PC-9 (cell line): ENCODE data around the gene RASIP1. TPM values are rescaled to one million over a fixed set of nuclear protein-coding genes. Genes with fewer than 3 reads are reported as not detected.

Experiments used
- BruUV-seq: library from RNA; stranded (reverse); fragments of 400-500 nt; replicated peaks from 2 replicates; lab custom pipeline; 2021; lab: Mats Ljungman, UMichigan
- CTCF ChIA-PET: fragments of 300-600 bp; sonication (Branson Sonifier 250); formaldehyde crosslinking; loops from one replicate; lab custom pipeline; 2022; ENCODE audit warnings: antibody characterized with exemption; lab: Charles Lee
- POLR2A ChIA-PET: fragments of 300-600 bp; sonication (Branson Sonifier 250); formaldehyde crosslinking; loops from one replicate; lab custom pipeline; 2022; ENCODE audit warnings: antibody characterized with exemption; ENCODE audit not compliant: unreplicated experiment; lab: Charles Lee
- DNase-seq, 2 experiments: peaks; one replicate each; pipeline versions ENCODE4 v3.0.0 to v3.0.0-alpha.2; 2015 to 2022; ENCODE audit warnings: mixed read lengths in 1 of 2
- H2AFZ ChIP-seq: fragments of 200-600 bp; sonication (generic); 2 replicates; pipeline ENCODE4 v1.8.1; 2017; ENCODE audit warnings: antibody characterized with exemption
- H3F3A ChIP-seq: fragments of 200-600 bp; sonication (generic); 2 replicates; pipeline ENCODE4 v1.8.1; 2017; ENCODE audit warnings: antibody characterized with exemption, mild to moderate bottlenecking, low read depth; ENCODE audit not compliant: insufficient read depth
- H3K27ac ChIP-seq: fragments of 200-600 bp; sonication (generic); 2 replicates; pipeline ENCODE4 v1.6.1; 2016; ENCODE audit warnings: mixed run types
- H3K27me3 ChIP-seq: fragments of 200-600 bp; sonication (generic); 2 replicates; pipeline ENCODE4 v1.6.1; 2016; ENCODE audit warnings: low read depth, mixed run types; ENCODE audit not compliant: insufficient read depth
- H3K36me3 ChIP-seq: fragments of 200-600 bp; sonication (generic); 2 replicates; pipeline ENCODE4 v1.6.1; 2016; ENCODE audit warnings: low read depth, mixed run types
- H3K4me1 ChIP-seq: fragments of 200-600 bp; sonication (generic); replicated peaks from 2 replicates; pipeline ENCODE4 v1.6.1; 2016; ENCODE audit warnings: mixed run types; ENCODE audit not compliant: insufficient read depth
- H3K4me2 ChIP-seq: fragments of 200-600 bp; sonication (generic); 2 replicates; pipeline ENCODE4 v1.6.1; 2017; ENCODE audit warnings: mixed run types
- H3K4me3 ChIP-seq: fragments of 200-600 bp; sonication (generic); 2 replicates; pipeline ENCODE4 v1.6.1; 2016; ENCODE audit warnings: mixed run types
- H3K79me2 ChIP-seq: fragments of 200-600 bp; sonication (generic); 2 replicates; pipeline ENCODE4 v1.6.1; 2017; ENCODE audit warnings: low read depth, mixed run types
- H3K9me2 ChIP-seq: fragments of 200-600 bp; sonication (generic); 2 replicates; pipeline ENCODE4 v1.8.1; 2017; ENCODE audit warnings: mild to moderate bottlenecking; ENCODE audit not compliant: insufficient read depth
- H3K9me3 ChIP-seq: fragments of 200-600 bp; sonication (generic); 2 replicates; pipeline ENCODE4 v1.8.1; 2016; ENCODE audit warnings: low read depth; ENCODE audit not compliant: insufficient read depth
- H4K20me1 ChIP-seq: fragments of 200-600 bp; sonication (generic); 2 replicates; pipeline ENCODE4 v1.8.1; 2017; ENCODE audit not compliant: insufficient read depth
- EZH2 ChIP-seq: fragments of 200-600 bp; sonication (generic); IDR thresholded peaks from 2 replicates; pipeline ENCODE4 v1.8.0; 2017; ENCODE audit warnings: antibody characterized with exemption, low read depth
- intact Hi-C: fragments of 100-400 bp; cut with micrococcal nuclease; formaldehyde crosslinking; loops from one replicate; pipeline ENCODE4 v1.10.0; 2022; ENCODE audit not compliant: unreplicated experiment
- total RNA-seq: library from RNA; stranded (reverse); gene quantifications from 2 replicates; pipeline ENCODE4 v1.2.3, GENCODE V29; 2021
- TF ChIP-seq, protein P1 (sequence below): fragments of 200-600 bp; sonication (generic); conservative IDR thresholded peaks from 2 replicates; pipeline ENCODE4 v1.6.1; 2017; ENCODE audit warnings: mixed run types, antibody characterized with exemption, mild to moderate bottlenecking, moderate library complexity

The RASIP1 gene
- total RNA-seq, 1 experiment from 2014 or later, result 1.4 TPM

DNA sequence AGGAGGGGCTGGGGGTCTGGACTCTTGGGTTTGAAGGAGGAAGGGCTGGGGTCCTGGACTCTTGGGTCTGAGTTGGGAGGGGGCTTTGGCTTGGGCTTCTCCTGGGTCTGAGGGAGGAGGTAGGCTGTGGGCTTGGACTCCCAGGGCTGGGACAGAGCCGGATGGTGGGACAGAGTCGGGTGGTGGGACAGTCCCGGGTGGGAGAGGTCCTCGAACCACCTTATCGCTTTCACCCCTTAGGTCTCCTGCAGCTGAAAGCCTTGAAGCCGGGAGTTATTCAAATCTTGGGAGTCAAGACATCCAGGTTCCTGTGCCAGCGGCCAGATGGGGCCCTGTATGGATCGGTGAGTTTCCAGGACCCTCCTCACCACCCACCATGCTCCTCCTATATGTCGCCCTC is 16.3 kb upstream of the RASIP1 start:
- Histone ChIP-seq H3K9me2 (no peaks in the 10 kb centered on the region), H3K27me3 (peaks cover 4% of the 10 kb centered on the region; the same call in 1 of the 2 replicates), H3K36me3 (no peaks in the 10 kb centered on the region), H4K20me1 (no peaks in the 10 kb centered on the region), H3K9me3 (no peaks in the 10 kb centered on the region), H3K4me1 (peaks cover 45% of the 10 kb centered on the region), H3K79me2 (peaks cover 7% of the 10 kb centered on the region), H2AFZ (no peak overlapping the region), H3K4me2 (peak overlapping the region; percentile 10; the same call in 1 of the 2 replicates), H3F3A (peaks cover 16% of the 10 kb centered on the region; the same call in 1 of the 2 replicates), H3K27ac (no peak overlapping the region), H3K4me3 (no peak overlapping the region)
- POLR2A ChIA-PET, result no interaction called here
- no peak for TF ChIP-seq EZH2
- TF ChIP-seq, protein P1, sequence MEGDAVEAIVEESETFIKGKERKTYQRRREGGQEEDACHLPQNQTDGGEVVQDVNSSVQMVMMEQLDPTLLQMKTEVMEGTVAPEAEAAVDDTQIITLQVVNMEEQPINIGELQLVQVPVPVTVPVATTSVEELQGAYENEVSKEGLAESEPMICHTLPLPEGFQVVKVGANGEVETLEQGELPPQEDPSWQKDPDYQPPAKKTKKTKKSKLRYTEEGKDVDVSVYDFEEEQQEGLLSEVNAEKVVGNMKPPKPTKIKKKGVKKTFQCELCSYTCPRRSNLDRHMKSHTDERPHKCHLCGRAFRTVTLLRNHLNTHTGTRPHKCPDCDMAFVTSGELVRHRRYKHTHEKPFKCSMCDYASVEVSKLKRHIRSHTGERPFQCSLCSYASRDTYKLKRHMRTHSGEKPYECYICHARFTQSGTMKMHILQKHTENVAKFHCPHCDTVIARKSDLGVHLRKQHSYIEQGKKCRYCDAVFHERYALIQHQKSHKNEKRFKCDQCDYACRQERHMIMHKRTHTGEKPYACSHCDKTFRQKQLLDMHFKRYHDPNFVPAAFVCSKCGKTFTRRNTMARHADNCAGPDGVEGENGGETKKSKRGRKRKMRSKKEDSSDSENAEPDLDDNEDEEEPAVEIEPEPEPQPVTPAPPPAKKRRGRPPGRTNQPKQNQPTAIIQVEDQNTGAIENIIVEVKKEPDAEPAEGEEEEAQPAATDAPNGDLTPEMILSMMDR, result no peak
- CTCF ChIA-PET, result no interaction called here
- intact Hi-C loops, result no loop called here
- no TSS peak for BruUV-seq
- no peak for DNase-seq

DNA sequence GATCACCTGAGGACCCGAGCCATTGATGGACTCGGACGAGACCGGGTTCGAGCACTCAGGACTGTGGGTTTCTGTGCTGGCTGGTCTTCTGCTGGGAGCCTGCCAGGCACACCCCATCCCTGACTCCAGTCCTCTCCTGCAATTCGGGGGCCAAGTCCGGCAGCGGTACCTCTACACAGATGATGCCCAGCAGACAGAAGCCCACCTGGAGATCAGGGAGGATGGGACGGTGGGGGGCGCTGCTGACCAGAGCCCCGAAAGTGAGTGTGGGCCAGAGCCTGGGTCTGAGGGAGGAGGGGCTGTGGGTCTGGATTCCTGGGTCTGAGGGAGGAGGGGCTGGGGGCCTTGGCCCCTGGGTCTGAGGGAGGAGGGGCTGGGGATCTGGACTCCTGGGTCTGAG is 15.8 kb upstream of the RASIP1 start:
- Histone ChIP-seq H3K36me3 (no peaks in the 10 kb centered on the region), H3K4me1 (peaks cover 50% of the 10 kb centered on the region), H3K9me2 (no peaks in the 10 kb centered on the region), H2AFZ (no peak overlapping the region), H3F3A (peaks cover 16% of the 10 kb centered on the region; the same call in 1 of the 2 replicates), H3K27me3 (no peaks in the 10 kb centered on the region), H3K4me3 (no peak overlapping the region), H3K27ac (peak overlapping the region; percentile 59; the same call in 1 of the 2 replicates), H4K20me1 (no peaks in the 10 kb centered on the region; the same call in 1 of the 2 replicates), H3K9me3 (no peaks in the 10 kb centered on the region), H3K79me2 (peaks cover 11% of the 10 kb centered on the region), H3K4me2 (peak overlapping the region; percentile 89)
- ChIA-PET POLR2A (no interaction called here), CTCF (no interaction called here)
- DNase-seq, result no peak
- intact Hi-C loops, result no loop called here
- TF ChIP-seq, protein P1, result no peak
- no peak for TF ChIP-seq EZH2
- BruUV-seq, result no TSS peak

GRCh38 chr19:48755787-48756186 is 15.4 kb upstream of the RASIP1 start:
- peak overlapping the region; percentile 89 for H3K4me2 ChIP-seq
- TF ChIP-seq, protein P1, result no peak
- TF ChIP-seq EZH2, result no peak
- H3K9me2 ChIP-seq, result no peaks in the 10 kb centered on the region
- intact Hi-C loops, result no loop called here
- H3K9me3 ChIP-seq, result no peaks in the 10 kb centered on the region
- BruUV-seq, result no TSS peak
- H3K27ac ChIP-seq, result peak overlapping the region; percentile 59
- CTCF ChIA-PET, result no interaction called here
- H3K79me2 ChIP-seq, result peaks cover 16% of the 10 kb centered on the region
- H4K20me1 ChIP-seq, result no peaks in the 10 kb centered on the region; the same call in 1 of the 2 replicates
- 0 out of 2 replicates have a peak, but pooled peaks cover under 1% of the 10 kb centered on the region for H3K36me3 ChIP-seq
- no peaks in the 10 kb centered on the region for H3K27me3 ChIP-seq
- peaks cover 49% of the 10 kb centered on the region for H3K4me1 ChIP-seq
- no peak for DNase-seq
- POLR2A ChIA-PET, result no interaction called here
- peaks cover 16% of the 10 kb centered on the region; the same call in 1 of the 2 replicates for H3F3A ChIP-seq
- peak overlapping the region; percentile 39; the same call in 1 of the 2 replicates for H3K4me3 ChIP-seq
- H2AFZ ChIP-seq, result no peak overlapping the region
